GM12878 (cell line): ENCODE measurements around the gene PTEN.

Experiments used
- EED ChIP-seq: sonication (generic); IDR thresholded peaks from 2 replicates; pipeline ENCODE4 v1.6.1; 2016; ENCODE audit warnings: antibody characterized with exemption, low read depth
- EZH2 ChIP-seq: IDR thresholded peaks from 2 replicates; pipeline ENCODE4 v1.6.1; 2012; ENCODE audit warnings: low read depth, mild to moderate bottlenecking, control low read depth, inconsistent platforms, low read length, borderline replicate concordance; ENCODE audit not compliant: control insufficient read depth
- HDAC2 ChIP-seq: fragments of 200-600 bp; sonication (generic); IDR thresholded peaks from 2 replicates; pipeline ENCODE4 v1.6.1; 2017
- KAT2A ChIP-seq: conservative IDR thresholded peaks from 2 replicates; pipeline ENCODE4 v1.6.1; 2011; ENCODE audit warnings: low read depth, low read length; ENCODE audit not compliant: control insufficient read depth
- NFIC ChIP-seq: IDR thresholded peaks from 2 replicates; pipeline ENCODE4 v1.6.1; 2012; ENCODE audit warnings: low read depth, mild to moderate bottlenecking, inconsistent platforms, low read length, moderate library complexity
- POLR2A ChIP-seq: IDR thresholded peaks from 2 replicates; pipeline ENCODE4 v1.6.1; 2011; ENCODE audit warnings: low read depth, mild to moderate bottlenecking, low read length
- SUZ12 ChIP-seq: fragments of 200-600 bp; sonication (generic); IDR thresholded peaks from one replicate; pipeline ENCODE4 v1.6.1; 2018; ENCODE audit warnings: antibody characterized with exemption, mild to moderate bottlenecking; ENCODE audit not compliant: unreplicated experiment
- ZSCAN29 ChIP-seq: fragments of 450-650 bp; IDR thresholded peaks from 2 replicates; pipeline ENCODE4 v1.6.1; 2017; ENCODE audit warnings: mild to moderate bottlenecking, moderate library complexity
- TF ChIP-seq, protein P1 (sequence below): IDR thresholded peaks from 2 replicates; pipeline ENCODE4 v1.6.1; 2012; ENCODE audit warnings: mild to moderate bottlenecking, low read depth, low read length
- TF ChIP-seq, protein P2 (sequence below), 3 experiments: IDR thresholded peaks in 2 of 3; conservative IDR thresholded peaks in 1 of 3; 2 replicates each; pipeline ENCODE4 v1.5.1; 2011; ENCODE audit warnings: low read depth in 3 of 3, low read length in 3 of 3, mild to moderate bottlenecking in 3 of 3, control low read depth in 2 of 3, moderate library complexity in 2 of 3, inconsistent platforms in 1 of 3, mixed read lengths in 1 of 3; ENCODE audit not compliant: control insufficient read depth in 2 of 3, insufficient read depth in 1 of 3; ENCODE audit errors: extremely low read depth in 1 of 3
- TF ChIP-seq, protein P3 (sequence below): IDR thresholded peaks from 2 replicates; pipeline ENCODE4 v1.6.1; 2011; ENCODE audit warnings: borderline replicate concordance, low read depth, mild to moderate bottlenecking, moderate library complexity, mixed read lengths, low read length; ENCODE audit not compliant: insufficient read depth; ENCODE audit errors: extremely low read length

DNA sequence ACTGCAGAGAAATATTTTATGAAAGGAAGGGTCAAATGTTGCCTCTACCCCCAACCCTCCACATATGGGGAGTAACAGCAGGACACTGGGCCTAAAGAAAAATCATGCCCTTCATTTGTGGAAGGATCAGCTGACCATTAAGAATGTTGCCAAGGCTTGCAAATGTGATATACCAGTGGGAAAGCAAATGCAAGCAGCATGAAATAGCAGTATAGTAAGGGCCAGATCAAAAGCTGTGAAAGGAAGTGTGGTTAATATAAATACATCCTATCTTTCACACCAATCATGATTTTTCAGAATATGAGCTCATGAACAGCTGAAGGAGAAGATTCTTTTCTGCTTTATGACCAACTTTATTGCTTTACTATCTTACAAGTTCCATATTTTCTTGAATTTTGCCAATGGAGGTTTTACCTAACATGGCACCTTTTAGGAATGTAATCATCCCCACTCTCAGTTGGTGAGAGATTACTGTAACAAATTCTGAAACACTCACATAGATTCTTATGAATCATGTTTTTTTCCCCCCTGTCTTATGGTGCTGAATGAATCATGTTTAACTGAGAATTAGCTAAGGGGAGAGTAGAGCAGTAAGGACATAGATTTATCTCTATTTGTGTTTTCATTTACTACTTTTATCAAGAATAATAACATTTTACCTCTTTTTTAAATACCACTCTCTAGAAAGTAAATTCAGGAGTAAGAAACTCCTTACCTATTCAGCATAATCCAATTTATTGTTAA is 33.3 kb upstream of the PTEN start:
- TF ChIP-seq ZSCAN29 (no peak), POLR2A (no peak), EED (no peak), KAT2A (no peak), HDAC2 (no peak), SUZ12 (no peak), EZH2 (no peak), NFIC (no peak)
- TF ChIP-seq, protein P1, sequence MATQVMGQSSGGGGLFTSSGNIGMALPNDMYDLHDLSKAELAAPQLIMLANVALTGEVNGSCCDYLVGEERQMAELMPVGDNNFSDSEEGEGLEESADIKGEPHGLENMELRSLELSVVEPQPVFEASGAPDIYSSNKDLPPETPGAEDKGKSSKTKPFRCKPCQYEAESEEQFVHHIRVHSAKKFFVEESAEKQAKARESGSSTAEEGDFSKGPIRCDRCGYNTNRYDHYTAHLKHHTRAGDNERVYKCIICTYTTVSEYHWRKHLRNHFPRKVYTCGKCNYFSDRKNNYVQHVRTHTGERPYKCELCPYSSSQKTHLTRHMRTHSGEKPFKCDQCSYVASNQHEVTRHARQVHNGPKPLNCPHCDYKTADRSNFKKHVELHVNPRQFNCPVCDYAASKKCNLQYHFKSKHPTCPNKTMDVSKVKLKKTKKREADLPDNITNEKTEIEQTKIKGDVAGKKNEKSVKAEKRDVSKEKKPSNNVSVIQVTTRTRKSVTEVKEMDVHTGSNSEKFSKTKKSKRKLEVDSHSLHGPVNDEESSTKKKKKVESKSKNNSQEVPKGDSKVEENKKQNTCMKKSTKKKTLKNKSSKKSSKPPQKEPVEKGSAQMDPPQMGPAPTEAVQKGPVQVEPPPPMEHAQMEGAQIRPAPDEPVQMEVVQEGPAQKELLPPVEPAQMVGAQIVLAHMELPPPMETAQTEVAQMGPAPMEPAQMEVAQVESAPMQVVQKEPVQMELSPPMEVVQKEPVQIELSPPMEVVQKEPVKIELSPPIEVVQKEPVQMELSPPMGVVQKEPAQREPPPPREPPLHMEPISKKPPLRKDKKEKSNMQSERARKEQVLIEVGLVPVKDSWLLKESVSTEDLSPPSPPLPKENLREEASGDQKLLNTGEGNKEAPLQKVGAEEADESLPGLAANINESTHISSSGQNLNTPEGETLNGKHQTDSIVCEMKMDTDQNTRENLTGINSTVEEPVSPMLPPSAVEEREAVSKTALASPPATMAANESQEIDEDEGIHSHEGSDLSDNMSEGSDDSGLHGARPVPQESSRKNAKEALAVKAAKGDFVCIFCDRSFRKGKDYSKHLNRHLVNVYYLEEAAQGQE = no peak
- TF ChIP-seq, protein P2, sequence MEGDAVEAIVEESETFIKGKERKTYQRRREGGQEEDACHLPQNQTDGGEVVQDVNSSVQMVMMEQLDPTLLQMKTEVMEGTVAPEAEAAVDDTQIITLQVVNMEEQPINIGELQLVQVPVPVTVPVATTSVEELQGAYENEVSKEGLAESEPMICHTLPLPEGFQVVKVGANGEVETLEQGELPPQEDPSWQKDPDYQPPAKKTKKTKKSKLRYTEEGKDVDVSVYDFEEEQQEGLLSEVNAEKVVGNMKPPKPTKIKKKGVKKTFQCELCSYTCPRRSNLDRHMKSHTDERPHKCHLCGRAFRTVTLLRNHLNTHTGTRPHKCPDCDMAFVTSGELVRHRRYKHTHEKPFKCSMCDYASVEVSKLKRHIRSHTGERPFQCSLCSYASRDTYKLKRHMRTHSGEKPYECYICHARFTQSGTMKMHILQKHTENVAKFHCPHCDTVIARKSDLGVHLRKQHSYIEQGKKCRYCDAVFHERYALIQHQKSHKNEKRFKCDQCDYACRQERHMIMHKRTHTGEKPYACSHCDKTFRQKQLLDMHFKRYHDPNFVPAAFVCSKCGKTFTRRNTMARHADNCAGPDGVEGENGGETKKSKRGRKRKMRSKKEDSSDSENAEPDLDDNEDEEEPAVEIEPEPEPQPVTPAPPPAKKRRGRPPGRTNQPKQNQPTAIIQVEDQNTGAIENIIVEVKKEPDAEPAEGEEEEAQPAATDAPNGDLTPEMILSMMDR (IDR thresholded peaks at IDR 0.05 in 2 of 3, conservative IDR thresholded peaks at IDR 0.05 in 1 of 3; ENCODE audit: control insufficient read depth in 2 of 3, extremely low read depth in 1 of 3, insufficient read depth in 1 of 3, low read depth in 3 of 3, low read length in 3 of 3) = no peak
- TF ChIP-seq, protein P3, sequence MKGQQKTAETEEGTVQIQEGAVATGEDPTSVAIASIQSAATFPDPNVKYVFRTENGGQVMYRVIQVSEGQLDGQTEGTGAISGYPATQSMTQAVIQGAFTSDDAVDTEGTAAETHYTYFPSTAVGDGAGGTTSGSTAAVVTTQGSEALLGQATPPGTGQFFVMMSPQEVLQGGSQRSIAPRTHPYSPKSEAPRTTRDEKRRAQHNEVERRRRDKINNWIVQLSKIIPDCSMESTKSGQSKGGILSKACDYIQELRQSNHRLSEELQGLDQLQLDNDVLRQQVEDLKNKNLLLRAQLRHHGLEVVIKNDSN = no peak
